ENCODE results near the gene TAS1R1. TPM values are rescaled to one million over a fixed set of nuclear protein-coding genes. Genes with fewer than 3 reads are reported as not detected.

The TAS1R1 gene
- polyA plus RNA-seq, 1 donor (not counting 4 experiments of a cell fraction or from before 2014, with no cell fraction given) = not detected

DNA sequence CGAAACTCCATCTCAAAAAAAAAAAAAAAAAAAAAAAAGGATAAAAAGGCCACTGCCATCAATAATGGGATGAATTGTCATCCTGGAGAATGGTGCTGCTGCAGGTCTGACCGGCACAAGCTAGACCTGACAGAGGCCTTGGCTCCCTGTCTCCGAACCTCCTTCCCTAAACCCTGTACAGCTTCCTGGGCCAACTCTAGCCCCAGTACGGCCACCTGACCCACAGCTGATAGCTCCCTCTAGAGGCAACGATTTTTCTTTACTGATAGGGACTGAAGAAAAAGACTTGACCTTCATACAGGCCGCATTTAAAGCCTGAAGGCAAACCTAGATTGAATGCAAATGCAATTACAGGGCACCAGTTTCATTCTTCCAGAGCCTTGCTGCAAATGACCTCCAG is 31.5 kb upstream of the TAS1R1 start:
- peaks cover 31% of the 10 kb centered on the region for H3K4me1 ChIP-seq (ENCODE audit: control insufficient read depth, extremely low read depth, insufficient read depth, low read length)
- no peak overlapping the region for H3K4me3 ChIP-seq (ENCODE audit: control insufficient read depth in 2 of 3, extremely low read depth in 1 of 3, insufficient read depth in 2 of 3, low read depth in 1 of 3, low read length in 3 of 3)
- peaks cover 3% of the 10 kb centered on the region for H4K20me1 ChIP-seq (ENCODE audit: control insufficient read depth, extremely low read depth, insufficient read depth, low read length)
- FAIRE-seq (peak; percentile 74), DNase-seq (ENCODE audit: low read depth, low spot score) (no peak)
- H3K9me3 ChIP-seq (ENCODE audit: control insufficient read depth, low read depth, low read length) = no peaks in the 10 kb centered on the region
- H3K4me2 ChIP-seq (ENCODE audit: control insufficient read depth, extremely low read depth, insufficient read depth, low read depth, low read length) = no peak overlapping the region
- H3K9ac ChIP-seq (ENCODE audit: control insufficient read depth, extremely low read depth, insufficient read depth, low read length) = no peak overlapping the region
- TF ChIP-seq EZH2 (IDR thresholded peaks at IDR 0.05; ENCODE audit: low read length) = no peak
- peak; percentile 59 to 72 (median 67) for TF ChIP-seq CTCF (optimal IDR thresholded peaks at IDR 0.05 in 1 of 3, IDR thresholded peaks at IDR 0.05 in 1 of 3, conservative IDR thresholded peaks at IDR 0.05 in 1 of 3; ENCODE audit: extremely low read depth in 1 of 3, insufficient read depth in 2 of 3, low read length in 3 of 3)
- no peak overlapping the region for H3K27ac ChIP-seq (ENCODE audit: control insufficient read depth, insufficient read depth, low read length)
- dilution Hi-C loops (cut with MboI; ENCODE audit: extremely low pct_ligation_motif_present, low sequenced_read_pairs) = no loop called here
- peaks cover 16 to 26% of the 10 kb centered on the region in 2 experiments for H3K36me3 ChIP-seq (ENCODE audit: control insufficient read depth in 2 of 2, extremely low read depth in 1 of 2, insufficient read depth in 2 of 2, low read length in 2 of 2)
- H3K79me2 ChIP-seq (ENCODE audit: control insufficient read depth, insufficient read depth, low read length) = no peaks in the 10 kb centered on the region
- H3K9me1 ChIP-seq (ENCODE audit: control insufficient read depth, extremely low read depth, insufficient read depth, low read length) = no peaks in the 10 kb centered on the region
- no peak overlapping the region for H2AFZ ChIP-seq (ENCODE audit: control insufficient read depth, low read length)
- H3K27me3 ChIP-seq (ENCODE audit: control insufficient read depth, extremely low read depth, insufficient read depth, low read length) = no peaks in the 10 kb centered on the region

- Histone ChIP-seq H3K36me3 (ENCODE audit: control insufficient read depth in 2 of 2, extremely low read depth in 1 of 2, insufficient read depth in 2 of 2, low read length in 2 of 2) (peaks cover 27 to 40% of the 10 kb centered on the region in 2 experiments), H3K27me3 (ENCODE audit: control insufficient read depth, extremely low read depth, insufficient read depth, low read length) (no peaks in the 10 kb centered on the region), H3K9me1 (ENCODE audit: control insufficient read depth, extremely low read depth, insufficient read depth, low read length) (no peaks in the 10 kb centered on the region), H3K4me2 (ENCODE audit: control insufficient read depth, extremely low read depth, insufficient read depth, low read depth, low read length) (no peak overlapping the region), H3K4me3 (ENCODE audit: control insufficient read depth in 2 of 3, extremely low read depth in 1 of 3, insufficient read depth in 2 of 3, low read depth in 1 of 3, low read length in 3 of 3) (no peak overlapping the region), H3K79me2 (ENCODE audit: control insufficient read depth, insufficient read depth, low read length) (no peaks in the 10 kb centered on the region), H3K27ac (ENCODE audit: control insufficient read depth, insufficient read depth, low read length) (no peak overlapping the region), H3K9ac (ENCODE audit: control insufficient read depth, extremely low read depth, insufficient read depth, low read length) (no peak overlapping the region), H3K4me1 (ENCODE audit: control insufficient read depth, extremely low read depth, insufficient read depth, low read length) (peaks cover 7% of the 10 kb centered on the region), H2AFZ (ENCODE audit: control insufficient read depth, low read length) (no peak overlapping the region), H4K20me1 (ENCODE audit: control insufficient read depth, extremely low read depth, insufficient read depth, low read length) (peaks cover 3% of the 10 kb centered on the region), H3K9me3 (ENCODE audit: control insufficient read depth, low read depth, low read length) (no peaks in the 10 kb centered on the region)
- no peak for DNase-seq (ENCODE audit: low read depth, low spot score)
- no peak for FAIRE-seq
- dilution Hi-C loops (cut with MboI; ENCODE audit: extremely low pct_ligation_motif_present, low sequenced_read_pairs) = no loop called here
- TF ChIP-seq EZH2 (IDR thresholded peaks at IDR 0.05; ENCODE audit: low read length) (no peak), CTCF (optimal IDR thresholded peaks at IDR 0.05 in 1 of 3, IDR thresholded peaks at IDR 0.05 in 1 of 3, conservative IDR thresholded peaks at IDR 0.05 in 1 of 3; ENCODE audit: extremely low read depth in 1 of 3, insufficient read depth in 2 of 3, low read length in 3 of 3) (no peak)
These were observed 28.8 kb upstream of the TAS1R1 start for GRCh38 chr1:6526316-6526715.
